Lower leg skin (tissue), 3 donors: ENCODE data around the gene SLC35E2B.

Experiments used
- CTCF ChIP-seq, 3 donors: fragments of 450-650 bp; IDR thresholded peaks; one replicate each; pipeline ENCODE4 v1.5.1; 2016; ENCODE audit warnings: antibody characterized with exemption in 3 of 3, mild to moderate bottlenecking in 3 of 3, moderate library complexity in 2 of 3
- POLR2A ChIP-seq, 2 donors: fragments of 450-650 bp; IDR thresholded peaks; one replicate each; pipeline ENCODE4 v1.6.1; 2016 to 2017; ENCODE audit warnings: antibody characterized with exemption in 2 of 2, mild to moderate bottlenecking in 1 of 2, moderate library complexity in 1 of 2

GRCh38 chr1:1622788-1623094 is 69.9 kb downstream of the SLC35E2B start:
- TF ChIP-seq CTCF (IDR thresholded peaks at IDR 0.05), result no peak
- TF ChIP-seq POLR2A (IDR thresholded peaks at IDR 0.05), result no peak
